ENCODE data around the gene LDHD. TPM values are rescaled to one million over a fixed set of nuclear protein-coding genes. Genes with fewer than 3 reads are reported as not detected.

The LDHD gene
- total and polyA plus RNA-seq, 2 of the 8 experiments (the other 6 are each of a cell fraction or from before 2014, with no cell fraction given) = 14.9 to 18.2 TPM

- no peaks in the 10 kb centered on the region for H3K79me2 ChIP-seq (ENCODE audit: control insufficient read depth in 1 of 2, insufficient read depth in 2 of 2, low read length in 2 of 2)
- H4K8ac ChIP-seq (ENCODE audit: extremely low read depth, insufficient read depth, low read length) = no peak overlapping the region
- no peaks in the 10 kb centered on the region for H3K27me3 ChIP-seq (replicated peaks in 1 of 4; ENCODE audit: control insufficient read depth in 3 of 4, extremely low read depth in 1 of 4, insufficient read depth in 3 of 4, low read length in 3 of 4)
- H3K56ac ChIP-seq (replicated peaks; ENCODE audit: insufficient read length, low read depth, low read length) = no peak overlapping the region
- peak overlapping the region; percentile 76; the same call in 1 of the 2 replicates for H2BK12ac ChIP-seq (ENCODE audit: low read depth, low read length)
- no peak overlapping the region for H3K9ac ChIP-seq (replicated peaks in 1 of 4; ENCODE audit: extremely low read depth in 1 of 4, low read depth in 3 of 4, low read length in 3 of 4)
- no peaks in the 10 kb centered on the region for H3K79me1 ChIP-seq (ENCODE audit: low read depth, low read length)
- no peak overlapping the region for H3K4me3 ChIP-seq (ENCODE audit: extremely low read depth in 1 of 4, insufficient read depth in 2 of 4, low read depth in 3 of 4, low read length in 4 of 4)
- H3K23me2 ChIP-seq (ENCODE audit: low read depth, low read length) = no peaks in the 10 kb centered on the region; the same call in 1 of the 2 replicates
- peaks cover 0 to 7% (median 0%) of the 10 kb centered on the region in 4 experiments; a peak in 1 of 7 replicates for H3K4me1 ChIP-seq (replicated peaks in 1 of 4; ENCODE audit: control insufficient read depth in 3 of 4, insufficient read depth in 4 of 4, low read length in 3 of 4)
- no peak overlapping the region for H2AK5ac ChIP-seq (ENCODE audit: low read depth, low read length)
- H2AFZ ChIP-seq (ENCODE audit: low read length) = no peak overlapping the region
- POLR2A ChIA-PET (ENCODE audit: partially characterized antibody) = interaction anchor here (1.0 to 1.3 kb wide), 2 partner anchors 9 to 21 kb away, joined by 3 to 5 read pairs; partner anchors contain the start of gene LDHD
- no peak overlapping the region for H4K91ac ChIP-seq (replicated peaks; ENCODE audit: insufficient read length, low read length)
- H2BK15ac ChIP-seq (ENCODE audit: low read length) = peak overlapping the region; percentile 36; the same call in 1 of the 2 replicates
- no peak overlapping the region for H2BK120ac ChIP-seq (replicated peaks; ENCODE audit: low read depth, low read length)
- no peak overlapping the region for H3K4ac ChIP-seq (replicated peaks; ENCODE audit: insufficient read length, low read depth, low read length)
- H3K36me3 ChIP-seq (ENCODE audit: control insufficient read depth in 2 of 4, insufficient read depth in 4 of 4, low read length in 3 of 4) = no peaks in the 10 kb centered on the region
- H3K18ac ChIP-seq (ENCODE audit: extremely low read depth, low read length) = no peak overlapping the region
- WGBS, 2 experiments (ENCODE audit: extremely low coverage in 1 of 2, insufficient coverage in 1 of 2, insufficient read length in 1 of 2, insufficient replicate concordance in 2 of 2, low coverage in 1 of 2, low lambda C conversion rate in 2 of 2, missing lambda C conversion rate in 1 of 2) = 93% methylated on average over 8 of the region's 8 CpGs; no CpG with 5 or more reads in 1 of the 2 experiments
- no peak overlapping the region for H3K27ac ChIP-seq (ENCODE audit: low read depth, low read length)
- H2BK20ac ChIP-seq (ENCODE audit: low read length) = no peak overlapping the region
- FAIRE-seq (no peak), DNase-seq (ENCODE audit: low read depth in 1 of 2, low spot score in 2 of 2) (no peak)
- H3K14ac ChIP-seq (ENCODE audit: insufficient read length) = no peak overlapping the region
- peak overlapping the region; percentile 61; the same call in 1 of the 2 replicates for H2BK5ac ChIP-seq (ENCODE audit: low read depth, low read length)
- no peaks in the 10 kb centered on the region for H4K20me1 ChIP-seq (replicated peaks in 1 of 2; ENCODE audit: control insufficient read depth in 1 of 2, insufficient read depth in 2 of 2, low read length in 2 of 2)
- H3K9me3 ChIP-seq (ENCODE audit: insufficient read depth in 2 of 2, low read depth in 1 of 2, low read length in 1 of 2) = no peaks in the 10 kb centered on the region
- H3K4me2 ChIP-seq (ENCODE audit: insufficient read depth in 1 of 2, low read depth in 2 of 2, low read length in 2 of 2) = no peak overlapping the region
- no peak overlapping the region for H3K23ac ChIP-seq (ENCODE audit: insufficient read length)
- no peak overlapping the region for H4K5ac ChIP-seq (ENCODE audit: insufficient read length, low read depth, low read length)
- CTCF ChIA-PET (ENCODE audit: partially characterized antibody) = interaction anchor here (1.0 to 1.4 kb wide), 3 partner anchors 9 to 325 kb away, joined by 3 to 4 read pairs (median 3); no protein-coding TSS in a partner anchor
- no peak for TF ChIP-seq MAFK (IDR thresholded peaks at IDR 0.05; ENCODE audit: low read depth, low read length)
- no peak for TF ChIP-seq CHD1 (IDR thresholded peaks at IDR 0.05; ENCODE audit: low read depth, low read length)
- no peak for TF ChIP-seq RFX5 (IDR thresholded peaks at IDR 0.05; ENCODE audit: borderline replicate concordance, low read depth, low read length)
- TF ChIP-seq SIX5 (IDR thresholded peaks at IDR 0.05; ENCODE audit: low read depth, low read length) = no peak
- no peak for TF ChIP-seq KDM1A (IDR thresholded peaks at IDR 0.05; ENCODE audit: borderline replicate concordance, low read length)
- TF ChIP-seq SIRT6 (IDR thresholded peaks at IDR 0.05; ENCODE audit: low read length) = no peak
- TF ChIP-seq CTBP2 (IDR thresholded peaks at IDR 0.05; ENCODE audit: borderline replicate concordance, insufficient read depth, insufficient read length, low read length) = no peak
- TF ChIP-seq POLR2A (IDR thresholded peaks at IDR 0.05; ENCODE audit: control extremely low read depth in 1 of 2, low read depth in 2 of 2, low read length in 2 of 2) = no peak
- TF ChIP-seq RNF2 (IDR thresholded peaks at IDR 0.05; ENCODE audit: borderline replicate concordance, low read depth, low read length, missing control alignments, poor library complexity, severe bottlenecking) = no peak
- no peak for TF ChIP-seq ATF2 (IDR thresholded peaks at IDR 0.05; ENCODE audit: low read length)
- no peak for TF ChIP-seq TBP (IDR thresholded peaks at IDR 0.05; ENCODE audit: low read depth, low read length)
- no peak for TF ChIP-seq E2F6 (IDR thresholded peaks at IDR 0.05)
Measured at GRCh38 chr16:75138233-75138632, 21.7 kb upstream of the LDHD start.

Measured in H1 (cell line).